Liver (tissue), 3 donors: ENCODE results near the gene ZNF335.

Experiments
- GABPA ChIP-seq, 2 donors: IDR thresholded peaks in 1 of 2; conservative IDR thresholded peaks in 1 of 2; 2 replicates each; pipeline ENCODE4 v1.6.1; 2016; ENCODE audit warnings: antibody characterized with exemption in 2 of 2, mild to moderate bottlenecking in 1 of 2, moderate library complexity in 1 of 2
- TF ChIP-seq, protein P1 (sequence below): fragments of 150-350 bp; IDR thresholded peaks from 2 replicates; pipeline ENCODE4 v1.5.1; 2017; ENCODE audit warnings: improper control_type of control experiment, low read depth, low read length; ENCODE audit not compliant: missing input control
- TF ChIP-seq, protein P2 (sequence below): IDR thresholded peaks from 2 replicates; pipeline ENCODE4 v1.6.1; 2016; ENCODE audit warnings: antibody characterized with exemption
- donor health status: healthy.
- donor health status: healthy.

DNA sequence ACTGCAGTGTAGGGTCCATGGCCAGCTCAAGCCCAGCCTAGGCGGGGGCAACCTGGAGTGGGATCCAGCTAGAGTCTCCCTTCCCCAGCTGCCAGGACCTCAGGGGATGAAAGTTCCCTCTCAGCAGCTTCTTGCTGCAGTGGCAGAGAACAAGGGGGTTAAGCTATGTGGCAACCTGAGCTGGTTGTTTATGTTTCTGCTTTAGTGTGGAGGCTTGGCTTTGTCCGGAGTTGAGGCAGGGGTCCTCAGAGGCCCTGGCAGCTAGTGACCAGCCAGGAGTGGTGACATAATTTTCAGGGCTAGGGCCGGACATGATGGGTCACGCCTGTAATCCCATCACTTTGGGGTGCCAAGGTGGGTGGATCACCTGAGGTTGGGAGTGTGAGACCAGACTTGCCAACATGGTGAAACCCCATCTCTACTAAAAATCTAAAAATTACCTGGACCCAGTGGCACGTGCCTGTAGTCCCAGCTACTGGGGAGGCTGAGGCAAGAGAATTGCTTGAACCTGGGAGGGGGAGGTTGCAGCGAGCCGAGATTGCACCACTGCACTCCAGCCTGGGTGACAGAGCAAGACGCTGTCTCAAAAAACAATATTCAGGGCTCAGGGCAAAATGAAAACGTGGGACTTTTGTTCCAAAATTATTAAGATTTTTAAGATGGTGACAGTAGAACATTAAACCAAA lies 46.0 kb downstream of the ZNF335 start:
- TF ChIP-seq, protein P1, sequence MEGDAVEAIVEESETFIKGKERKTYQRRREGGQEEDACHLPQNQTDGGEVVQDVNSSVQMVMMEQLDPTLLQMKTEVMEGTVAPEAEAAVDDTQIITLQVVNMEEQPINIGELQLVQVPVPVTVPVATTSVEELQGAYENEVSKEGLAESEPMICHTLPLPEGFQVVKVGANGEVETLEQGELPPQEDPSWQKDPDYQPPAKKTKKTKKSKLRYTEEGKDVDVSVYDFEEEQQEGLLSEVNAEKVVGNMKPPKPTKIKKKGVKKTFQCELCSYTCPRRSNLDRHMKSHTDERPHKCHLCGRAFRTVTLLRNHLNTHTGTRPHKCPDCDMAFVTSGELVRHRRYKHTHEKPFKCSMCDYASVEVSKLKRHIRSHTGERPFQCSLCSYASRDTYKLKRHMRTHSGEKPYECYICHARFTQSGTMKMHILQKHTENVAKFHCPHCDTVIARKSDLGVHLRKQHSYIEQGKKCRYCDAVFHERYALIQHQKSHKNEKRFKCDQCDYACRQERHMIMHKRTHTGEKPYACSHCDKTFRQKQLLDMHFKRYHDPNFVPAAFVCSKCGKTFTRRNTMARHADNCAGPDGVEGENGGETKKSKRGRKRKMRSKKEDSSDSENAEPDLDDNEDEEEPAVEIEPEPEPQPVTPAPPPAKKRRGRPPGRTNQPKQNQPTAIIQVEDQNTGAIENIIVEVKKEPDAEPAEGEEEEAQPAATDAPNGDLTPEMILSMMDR, result no peak
- TF ChIP-seq, protein P2, sequence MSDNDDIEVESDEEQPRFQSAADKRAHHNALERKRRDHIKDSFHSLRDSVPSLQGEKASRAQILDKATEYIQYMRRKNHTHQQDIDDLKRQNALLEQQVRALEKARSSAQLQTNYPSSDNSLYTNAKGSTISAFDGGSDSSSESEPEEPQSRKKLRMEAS, result no peak
- TF ChIP-seq GABPA (IDR thresholded peaks at IDR 0.05 in 1 of 2, conservative IDR thresholded peaks at IDR 0.05 in 1 of 2), result no peak
